Gastroesophageal sphincter (tissue), 3 donors: Measurements from ENCODE around the gene C19orf67.

ENCODE experiments used
- CTCF ChIP-seq, 4 experiments: fragments of 200-600 bp in 2 of 4; fragments of 450-650 bp in 2 of 4; sonication (generic) in 1 of 4; IDR thresholded peaks; one replicate each; pipeline ENCODE4 v1.5.1; 2017 to 2019; ENCODE audit warnings: antibody characterized with exemption in 4 of 4, mild to moderate bottlenecking in 2 of 4, moderate library complexity in 2 of 4
- POLR2A ChIP-seq, 2 donors: fragments of 450-650 bp; IDR thresholded peaks; one replicate each; pipeline ENCODE4 v1.6.1; 2017; ENCODE audit warnings: antibody characterized with exemption in 2 of 2, mild to moderate bottlenecking in 2 of 2, moderate library complexity in 1 of 2

GRCh38 chr19:14051980-14052379, 33.6 kb downstream of the C19orf67 start:
- TF ChIP-seq CTCF (IDR thresholded peaks at IDR 0.05) (no peak), POLR2A (IDR thresholded peaks at IDR 0.05) (no peak)
